ENCODE measurements around the gene HOXB7.

Gene HOXB7

GRCh38 chr17:48577946-48578615, 32.7 kb downstream of the HOXB7 start, which contains the start of gene HOXB4:
TSS of gene HOXB4 (minus strand) at chr17:48578350. CDS start at chr17:48578319, 31 bp downstream.
- no peak for DNase-seq

DNA sequence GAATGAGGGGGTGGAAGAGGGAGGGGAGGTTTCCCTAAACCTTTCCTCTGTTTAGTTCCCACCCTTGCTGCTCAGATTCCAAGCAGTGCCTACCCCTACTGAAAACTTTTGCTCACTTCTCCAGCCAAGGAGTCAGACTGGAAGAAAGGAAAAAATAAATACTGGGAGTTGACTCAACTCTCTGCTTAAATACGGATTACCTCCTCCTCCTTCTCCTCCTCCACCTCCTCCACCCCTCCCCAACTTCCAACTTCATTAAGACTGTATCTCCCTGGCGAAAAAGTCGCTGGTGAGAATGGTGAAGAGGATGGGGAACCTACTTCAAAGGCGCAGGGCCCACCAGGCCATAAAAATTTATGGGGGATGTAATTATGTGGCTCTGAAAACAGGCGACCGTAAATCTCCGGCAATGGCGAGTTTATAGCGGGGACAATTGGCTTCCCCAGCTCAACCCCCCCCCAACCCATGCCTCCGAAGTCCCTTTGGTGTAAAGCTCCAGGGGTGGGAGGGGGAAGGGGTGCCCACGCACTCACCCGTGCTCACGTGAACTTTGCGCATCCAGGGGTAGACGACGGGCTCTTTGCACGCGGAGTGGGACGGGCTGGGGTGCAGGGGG, 33.4 kb downstream of the HOXB7 start:
- no peak for DNase-seq

GRCh38 chr17:48576479-48577309, 34.1 kb downstream of the HOXB7 start:
- no peak for DNase-seq

- no peak for DNase-seq
Measured at GRCh38 chr17:48575673-48576478, 34.9 kb downstream of the HOXB7 start.

- no peak for DNase-seq
Measured at GRCh38 chr17:48575066-48575582, 35.7 kb downstream of the HOXB7 start.

DNA sequence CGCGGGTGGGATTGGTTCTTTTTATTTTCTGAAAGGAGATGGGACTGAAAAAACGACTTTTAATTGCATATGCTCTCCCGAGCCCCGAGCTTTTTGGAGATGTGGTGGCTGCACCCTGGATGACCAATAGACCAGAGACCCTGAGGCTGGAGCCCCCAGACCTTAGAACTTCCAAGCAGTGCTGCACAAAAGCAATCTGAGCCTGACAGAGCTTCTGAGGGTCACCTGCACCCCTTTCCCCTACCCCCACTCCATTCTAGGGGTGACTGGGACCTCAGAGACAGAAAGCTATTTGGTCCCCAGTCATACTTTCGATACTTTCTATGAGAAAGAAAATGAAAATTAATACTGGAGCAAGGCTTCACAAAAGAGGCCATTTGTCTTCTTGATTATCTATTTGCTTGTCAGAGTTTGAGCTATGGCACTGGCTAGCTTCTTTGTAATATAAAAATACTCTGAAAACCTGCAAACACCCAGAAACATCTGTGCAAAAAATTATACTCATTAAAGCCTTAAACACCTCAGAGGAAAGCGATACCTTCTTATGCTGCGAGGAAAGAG, 36.2 kb downstream of the HOXB7 start:
- DNase-seq: no peak

DNA sequence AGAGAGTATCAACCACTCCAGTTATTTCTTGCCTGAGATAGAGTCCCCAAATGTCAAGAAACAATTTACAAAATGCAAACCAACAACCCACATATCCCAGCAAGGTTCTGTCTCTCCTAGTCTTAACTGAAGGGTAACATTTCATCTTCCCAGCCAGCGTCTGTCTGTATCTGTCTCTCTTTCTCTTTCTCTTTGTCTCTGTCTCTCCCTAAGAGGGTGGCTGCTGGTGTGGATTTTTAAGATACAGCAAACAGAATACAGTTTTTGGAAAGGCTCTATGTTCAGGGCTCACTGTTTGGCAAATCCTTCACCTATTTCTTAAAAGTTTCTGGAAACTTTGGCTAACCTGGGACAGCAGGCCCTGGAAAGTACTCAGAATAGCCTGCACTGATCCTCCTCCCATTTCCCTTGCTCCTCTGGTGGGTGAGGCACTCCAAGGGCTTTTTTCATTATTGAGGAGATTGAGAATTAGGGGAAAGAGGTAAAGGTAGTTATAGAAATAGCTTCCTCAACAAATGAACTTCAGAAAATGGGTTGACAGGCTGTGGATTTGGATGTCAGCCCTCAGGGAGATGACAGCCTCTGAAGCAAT, 38.9 kb downstream of the HOXB7 start:
- no peak for DNase-seq

- no peak for DNase-seq
Measured at GRCh38 chr17:48571024-48571818, 39.6 kb downstream of the HOXB7 start.

DNA sequence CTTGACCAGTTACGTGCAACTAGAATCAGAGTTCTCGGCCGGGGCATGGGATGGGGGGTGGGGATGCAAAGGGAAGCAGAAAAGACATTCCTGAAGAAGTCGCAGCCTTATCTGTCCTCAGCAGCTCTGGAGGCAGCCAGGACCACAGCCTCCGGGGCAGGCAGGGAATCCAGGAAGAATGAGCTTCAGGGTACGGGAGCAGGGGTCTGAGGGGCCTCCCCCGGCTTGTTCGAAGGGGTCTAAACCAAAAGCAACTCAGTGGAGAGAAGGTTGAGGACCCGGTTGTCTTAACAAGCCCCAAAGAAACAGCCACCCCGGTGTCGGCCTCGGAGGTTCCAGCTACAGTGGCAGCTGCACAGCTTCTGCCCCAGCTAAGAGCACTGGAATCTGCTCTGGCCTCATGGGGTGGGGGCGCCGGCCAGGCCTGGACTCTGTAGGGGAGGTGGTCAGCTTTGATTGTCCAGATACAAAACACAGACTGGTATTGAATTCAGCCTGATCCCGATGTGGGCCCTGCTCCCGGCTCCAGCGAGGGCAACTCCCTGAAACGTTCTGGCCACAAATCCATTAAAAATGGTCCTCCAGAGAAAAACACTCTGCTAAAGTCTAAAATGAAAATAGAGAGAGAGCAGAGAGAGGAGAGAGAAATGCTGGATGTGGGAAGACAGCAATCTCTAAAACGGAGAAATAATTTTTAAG, 40.3 kb downstream of the HOXB7 start:
- no peak for DNase-seq

- DNase-seq: no peak
Measured at GRCh38 chr17:48569674-48570324, 41.0 kb downstream of the HOXB7 start.

DNA sequence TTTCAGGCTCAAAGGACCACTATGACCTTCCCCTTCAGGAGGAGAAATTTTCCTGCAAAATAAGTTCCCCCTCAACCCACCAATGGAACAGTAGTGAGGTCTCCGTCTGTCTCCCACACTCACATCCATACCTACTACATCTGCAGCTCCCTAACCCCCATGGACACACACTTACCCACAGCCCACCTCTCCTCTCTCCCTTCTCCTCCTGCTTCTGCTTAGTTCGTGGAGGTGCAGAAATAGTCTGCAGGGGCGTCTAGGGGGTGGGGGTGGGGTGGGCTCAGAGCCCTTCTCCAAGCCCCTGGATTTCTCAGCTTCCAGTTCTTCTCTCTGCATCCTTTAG, 41.6 kb downstream of the HOXB7 start:
- DNase-seq: no peak

DNA sequence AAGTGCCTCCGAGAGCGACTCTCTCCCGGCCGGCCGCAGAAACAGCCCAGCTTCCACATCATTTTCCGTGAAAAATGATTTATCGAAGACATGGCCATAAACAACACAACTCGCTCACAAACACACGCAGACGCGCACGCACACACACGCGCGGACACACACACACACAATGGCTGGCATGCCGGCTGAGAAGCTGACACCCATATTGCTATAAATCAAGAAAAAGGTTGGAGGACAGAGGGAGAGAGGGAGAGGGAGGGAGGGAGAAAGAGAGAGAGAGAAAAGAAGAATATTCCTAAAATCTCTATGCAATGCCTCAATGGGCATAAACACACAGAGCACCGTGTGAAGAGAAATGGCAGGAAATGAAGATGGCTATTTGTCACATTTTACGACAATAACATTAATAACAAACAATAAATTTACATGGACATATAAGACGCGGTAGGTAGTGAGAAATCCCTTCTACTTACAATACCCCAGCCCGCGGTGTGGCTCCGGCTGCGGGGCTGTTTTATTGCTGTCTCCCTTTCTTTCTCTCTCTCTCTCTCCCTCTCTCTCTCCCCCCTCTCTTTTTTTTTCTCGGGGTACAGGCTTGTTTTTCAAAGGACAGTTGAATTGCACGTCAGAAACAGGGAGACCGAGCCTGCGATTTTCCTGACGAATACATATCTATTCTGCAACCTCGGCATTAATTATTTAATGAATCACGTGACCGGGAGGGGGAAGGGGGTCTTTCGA, 42.1 kb downstream of the HOXB7 start:
- no peak for DNase-seq

DNA sequence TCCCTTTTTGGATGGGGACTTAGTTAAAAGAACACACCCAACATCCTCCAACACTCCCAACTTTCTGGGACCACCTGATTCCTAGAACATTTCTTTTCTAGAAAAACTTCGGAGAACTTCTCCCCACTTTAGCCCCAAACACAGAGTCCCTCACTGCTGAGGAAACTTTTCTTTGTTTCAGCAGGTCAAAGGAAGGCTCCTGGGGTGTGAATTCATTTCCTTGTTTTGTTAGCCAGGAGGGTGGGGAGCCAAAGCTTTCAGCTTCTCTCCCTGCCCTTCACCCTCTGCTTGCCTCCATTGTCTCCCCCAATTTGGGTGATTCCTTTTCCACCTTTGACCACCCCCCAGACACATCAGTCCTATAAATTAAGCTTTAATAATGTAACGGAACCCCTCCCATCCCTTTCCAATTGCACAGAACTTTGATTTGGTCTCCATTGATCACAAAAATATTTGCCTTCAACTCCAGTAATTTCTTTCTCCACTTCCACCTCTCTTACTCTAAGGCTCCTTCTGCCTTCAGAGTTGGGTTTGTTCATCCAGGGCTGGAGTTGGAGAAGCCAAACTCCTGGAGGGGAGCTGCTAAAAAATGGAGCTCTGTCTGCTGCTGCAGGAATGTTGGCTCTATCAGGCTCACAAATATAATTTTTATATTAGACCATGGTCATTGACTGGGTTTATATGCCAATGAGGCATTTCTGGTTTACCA, 43.0 kb downstream of the HOXB7 start:
- DNase-seq: no peak

DNA sequence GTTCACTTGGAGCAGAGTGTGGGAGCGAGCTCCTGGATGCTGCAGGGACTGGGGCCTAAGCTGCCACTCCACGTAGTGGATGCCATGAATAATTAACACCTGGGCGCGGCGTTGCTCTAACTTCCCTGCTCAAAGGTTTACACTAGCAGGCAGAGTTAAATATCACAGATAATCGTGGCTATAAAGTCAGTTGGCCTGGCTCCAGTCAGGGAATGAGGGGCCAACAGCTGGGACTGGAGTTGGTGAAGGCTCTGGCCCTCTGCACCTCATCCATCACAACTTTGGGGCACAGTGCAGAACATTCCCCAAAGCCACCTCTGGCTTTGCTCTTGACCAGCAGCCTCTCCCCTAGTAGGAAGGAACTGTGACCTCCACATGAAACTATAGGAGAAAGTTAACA, 43.6 kb downstream of the HOXB7 start:
- DNase-seq: no peak

DNA sequence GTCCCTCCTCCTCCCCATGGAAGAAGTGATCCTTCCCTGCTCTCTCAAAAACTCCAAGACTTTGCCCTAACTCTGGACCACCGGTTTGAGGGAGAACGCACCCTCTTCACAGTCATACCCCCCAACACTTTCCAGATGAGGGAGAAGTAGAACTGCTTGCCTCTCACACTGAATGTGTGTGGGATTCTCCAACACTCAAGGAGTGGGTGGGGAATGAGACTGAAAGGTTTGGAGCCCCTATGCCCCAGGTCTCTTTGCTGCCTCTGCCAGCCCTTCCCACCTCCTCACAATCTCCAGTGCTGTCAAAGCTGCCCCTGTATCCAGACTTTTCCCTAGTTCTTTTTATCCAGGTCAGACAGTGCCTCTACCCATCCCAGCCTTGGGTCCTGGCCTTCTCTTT, 44.1 kb downstream of the HOXB7 start:
- no peak for DNase-seq

DNA sequence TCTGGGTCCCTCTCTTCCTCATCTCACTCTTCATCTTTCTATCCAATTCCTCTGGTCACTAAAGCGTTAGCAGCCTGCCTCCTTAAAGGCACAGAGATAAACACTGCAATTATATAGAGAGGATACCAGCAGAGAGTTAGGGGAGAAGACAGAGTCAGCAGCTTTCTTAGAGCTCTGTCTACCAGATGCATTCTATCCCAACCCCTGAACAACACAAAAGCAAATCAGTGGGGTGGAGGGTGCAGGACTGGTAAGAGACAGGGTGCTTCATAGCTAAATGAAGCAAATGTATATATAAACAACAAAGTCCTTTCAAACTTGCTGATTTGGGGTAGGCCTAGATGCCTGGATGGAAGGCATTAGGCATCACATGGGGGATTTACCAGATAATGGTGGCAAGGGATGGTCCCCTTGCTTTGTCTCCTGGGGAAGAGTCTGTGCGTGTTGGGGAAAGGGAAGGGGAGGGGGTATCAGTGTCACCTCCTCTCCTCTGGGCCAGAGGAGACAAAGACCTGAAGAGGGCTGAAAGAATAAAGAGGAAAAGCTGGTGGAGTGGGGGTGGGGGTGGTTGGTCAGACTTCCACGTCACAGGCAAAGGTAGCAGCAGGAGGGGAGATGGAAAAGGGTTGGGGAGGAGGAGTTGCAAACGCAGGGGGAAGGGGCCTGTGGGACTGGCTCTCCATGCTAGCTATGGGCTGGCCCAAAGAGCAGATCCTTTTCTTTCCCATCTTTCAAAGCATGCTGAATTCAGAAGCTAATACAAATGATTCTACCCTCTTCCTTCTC, 44.7 kb downstream of the HOXB7 start:
- no peak for DNase-seq

- DNase-seq: no peak
Measured at GRCh38 chr17:48565022-48565554, 45.7 kb downstream of the HOXB7 start.

All from Kasumi-1 (cell line).